ENCODE measurements around the gene MYLK3. TPM values are rescaled to one million over a fixed set of nuclear protein-coding genes. Genes with fewer than 3 reads are reported as not detected.

Gene MYLK3
- total RNA-seq, 4 donors from 2014 or later, result not detected

DNA sequence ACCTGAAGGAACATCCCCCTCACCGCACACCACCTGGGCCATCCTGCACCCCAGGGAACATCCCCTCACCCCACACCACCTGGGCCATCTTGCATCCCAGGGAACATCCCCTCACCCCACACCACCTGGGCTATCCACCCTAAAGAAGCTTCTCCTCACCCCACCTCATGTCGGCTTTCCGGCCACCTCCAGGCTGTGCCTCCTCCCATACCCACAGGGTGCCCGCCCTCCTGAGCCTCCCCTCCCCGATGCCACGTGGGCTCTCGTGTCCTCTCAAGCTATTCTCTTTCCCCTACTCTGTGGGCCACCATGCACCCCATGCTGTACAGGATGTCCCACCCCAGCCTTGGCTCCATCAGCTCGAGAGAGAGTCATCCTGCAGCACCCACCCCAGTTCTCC, 18.0 kb downstream of the MYLK3 start:
- no peaks in the 10 kb centered on the region for H3K9me3 ChIP-seq
- H3K4me3 ChIP-seq, result no peak overlapping the region
- no peak overlapping the region for H3K27ac ChIP-seq
- in situ Hi-C loops (cut with MboI; ENCODE audit: low pct_ligation_motif_present in 1 of 4, low pct_unique_long_range_greater_than_20kb in 1 of 4, low sequenced_read_pairs in 3 of 4) (no loop called here), intact Hi-C loops (cut with DNase I; ENCODE audit: low total_unique reads) (no loop called here)
- TF ChIP-seq POLR2A (IDR thresholded peaks at IDR 0.05), result no peak
- no peak for TF ChIP-seq POLR2AphosphoS5 (IDR thresholded peaks at IDR 0.05)
- no peak for TF ChIP-seq EP300 (IDR thresholded peaks at IDR 0.05; ENCODE audit: low read depth)
- TF ChIP-seq, protein P1, sequence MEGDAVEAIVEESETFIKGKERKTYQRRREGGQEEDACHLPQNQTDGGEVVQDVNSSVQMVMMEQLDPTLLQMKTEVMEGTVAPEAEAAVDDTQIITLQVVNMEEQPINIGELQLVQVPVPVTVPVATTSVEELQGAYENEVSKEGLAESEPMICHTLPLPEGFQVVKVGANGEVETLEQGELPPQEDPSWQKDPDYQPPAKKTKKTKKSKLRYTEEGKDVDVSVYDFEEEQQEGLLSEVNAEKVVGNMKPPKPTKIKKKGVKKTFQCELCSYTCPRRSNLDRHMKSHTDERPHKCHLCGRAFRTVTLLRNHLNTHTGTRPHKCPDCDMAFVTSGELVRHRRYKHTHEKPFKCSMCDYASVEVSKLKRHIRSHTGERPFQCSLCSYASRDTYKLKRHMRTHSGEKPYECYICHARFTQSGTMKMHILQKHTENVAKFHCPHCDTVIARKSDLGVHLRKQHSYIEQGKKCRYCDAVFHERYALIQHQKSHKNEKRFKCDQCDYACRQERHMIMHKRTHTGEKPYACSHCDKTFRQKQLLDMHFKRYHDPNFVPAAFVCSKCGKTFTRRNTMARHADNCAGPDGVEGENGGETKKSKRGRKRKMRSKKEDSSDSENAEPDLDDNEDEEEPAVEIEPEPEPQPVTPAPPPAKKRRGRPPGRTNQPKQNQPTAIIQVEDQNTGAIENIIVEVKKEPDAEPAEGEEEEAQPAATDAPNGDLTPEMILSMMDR (IDR thresholded peaks at IDR 0.05), result no peak
- no peaks in the 10 kb centered on the region for H3K36me3 ChIP-seq
- WGBS, 2 donors (ENCODE audit: low coverage in 1 of 2), result 94 to 96% methylated on average over 6 to 8 of the region's 8 CpGs
- H3K4me1 ChIP-seq, result no peaks in the 10 kb centered on the region
- no peaks in the 10 kb centered on the region for H3K27me3 ChIP-seq
- DNase-seq, result no peak

DNA sequence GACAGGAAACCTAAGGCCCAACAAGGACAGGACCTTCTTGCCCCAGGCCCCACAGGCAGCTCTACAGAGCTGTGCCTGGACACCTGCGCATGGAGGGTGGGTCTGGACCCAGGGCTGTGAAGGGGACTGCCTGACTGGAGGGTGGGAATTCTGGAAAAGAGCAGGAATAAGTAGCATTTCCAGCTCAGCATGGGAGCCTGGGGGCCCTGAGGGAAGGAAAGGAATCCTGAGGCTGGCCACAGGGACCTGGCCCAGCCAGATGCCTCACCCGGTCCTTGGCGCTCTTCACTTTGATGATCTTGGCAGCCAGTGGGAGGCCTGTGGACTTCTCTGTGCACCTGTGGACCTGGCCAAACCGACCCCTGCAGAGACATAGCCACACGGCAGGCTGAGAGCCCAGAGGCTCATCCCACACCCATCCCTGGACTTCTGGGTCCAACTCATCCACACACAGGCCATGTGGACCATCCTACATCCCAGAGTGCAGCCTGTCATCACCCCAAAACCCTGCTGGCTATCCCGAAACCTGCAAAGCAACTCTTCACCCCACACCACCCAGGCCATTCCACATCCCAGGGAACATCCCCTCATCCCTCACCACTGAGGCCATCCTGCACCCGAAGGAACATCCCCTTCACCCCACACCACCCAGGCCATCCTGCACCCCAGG, 18.7 kb downstream of the MYLK3 start:
- Histone ChIP-seq H3K27ac (no peak overlapping the region), H3K36me3 (no peaks in the 10 kb centered on the region), H3K4me3 (no peak overlapping the region), H3K27me3 (no peaks in the 10 kb centered on the region), H3K9me3 (no peaks in the 10 kb centered on the region), H3K4me1 (no peaks in the 10 kb centered on the region)
- intact Hi-C loops (cut with DNase I; ENCODE audit: low total_unique reads), result no loop called here
- in situ Hi-C loops (cut with MboI; ENCODE audit: low pct_ligation_motif_present in 1 of 4, low pct_unique_long_range_greater_than_20kb in 1 of 4, low sequenced_read_pairs in 3 of 4), result no loop called here
- TF ChIP-seq POLR2AphosphoS5 (IDR thresholded peaks at IDR 0.05) (no peak), EP300 (IDR thresholded peaks at IDR 0.05; ENCODE audit: low read depth) (no peak), POLR2A (IDR thresholded peaks at IDR 0.05) (no peak)
- TF ChIP-seq, protein P1 (IDR thresholded peaks at IDR 0.05), result no peak
- 93% methylated on average over 7 of the region's 7 CpGs; no CpG with 5 or more reads in 1 of the 2 donors for WGBS, 2 donors (ENCODE audit: low coverage in 1 of 2)
- no peak for DNase-seq

DNA sequence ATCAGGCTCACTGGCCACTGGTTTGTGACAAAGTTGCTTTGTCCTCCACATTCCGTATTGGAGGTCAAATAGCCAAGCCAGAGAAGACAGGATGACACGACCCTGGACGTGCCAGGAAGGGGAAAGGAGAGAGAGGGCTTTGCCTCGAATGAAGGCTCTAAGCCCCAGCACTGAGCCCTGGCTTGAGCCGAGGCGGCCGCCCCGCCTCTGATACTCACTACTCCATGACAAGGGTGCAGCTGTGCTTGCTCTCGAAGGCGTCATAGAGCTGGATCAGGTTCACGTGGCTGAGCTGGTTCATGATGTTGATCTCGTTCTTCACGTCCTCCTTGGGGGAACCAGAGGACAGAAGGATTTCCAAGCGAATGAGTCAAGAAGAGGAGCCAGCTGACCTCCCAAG, 19.3 kb downstream of the MYLK3 start:
- TF ChIP-seq EP300 (IDR thresholded peaks at IDR 0.05; ENCODE audit: low read depth), result no peak
- no peak for TF ChIP-seq POLR2AphosphoS5 (IDR thresholded peaks at IDR 0.05)
- TF ChIP-seq POLR2A (IDR thresholded peaks at IDR 0.05), result no peak
- TF ChIP-seq, protein P1 (IDR thresholded peaks at IDR 0.05), result no peak
- no peaks in the 10 kb centered on the region for H3K27me3 ChIP-seq
- 82 to 88% methylated on average over 10 to 11 of the region's 14 CpGs for WGBS, 2 donors (ENCODE audit: low coverage in 1 of 2)
- H3K27ac ChIP-seq, result no peak overlapping the region
- no peaks in the 10 kb centered on the region for H3K4me1 ChIP-seq
- H3K36me3 ChIP-seq, result no peaks in the 10 kb centered on the region
- no peak overlapping the region for H3K4me3 ChIP-seq
- DNase-seq, result no peak
- in situ Hi-C loops (cut with MboI; ENCODE audit: low pct_ligation_motif_present in 1 of 4, low pct_unique_long_range_greater_than_20kb in 1 of 4, low sequenced_read_pairs in 3 of 4) (no loop called here), intact Hi-C loops (cut with DNase I; ENCODE audit: low total_unique reads) (no loop called here)
- H3K9me3 ChIP-seq, result no peaks in the 10 kb centered on the region

DNA sequence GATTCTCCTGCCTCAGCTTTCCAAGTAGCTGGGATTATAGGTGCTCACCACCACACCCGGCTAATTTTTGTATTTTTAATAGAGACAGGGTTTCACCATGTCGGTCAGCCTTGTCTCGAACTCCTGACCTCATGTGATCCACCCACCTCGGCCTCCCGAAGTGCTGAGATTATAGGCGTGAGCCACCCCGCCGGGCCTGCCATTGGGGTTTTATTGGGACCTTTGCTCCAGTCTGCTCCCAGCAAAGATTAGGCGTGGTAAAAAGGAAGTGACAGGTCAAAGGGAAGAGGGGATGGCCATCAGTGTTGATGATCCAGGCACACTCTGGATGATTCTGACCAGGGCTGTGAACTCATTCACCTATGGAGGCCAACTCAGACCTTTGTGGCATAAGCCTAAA, 20.5 kb downstream of the MYLK3 start:
- Histone ChIP-seq H3K4me1 (no peaks in the 10 kb centered on the region), H3K27me3 (no peaks in the 10 kb centered on the region), H3K4me3 (no peak overlapping the region), H3K27ac (no peak overlapping the region), H3K36me3 (no peaks in the 10 kb centered on the region), H3K9me3 (no peaks in the 10 kb centered on the region)
- DNase-seq, result no peak
- TF ChIP-seq, protein P1 (IDR thresholded peaks at IDR 0.05), result no peak
- TF ChIP-seq EP300 (IDR thresholded peaks at IDR 0.05; ENCODE audit: low read depth), result no peak
- no peak for TF ChIP-seq POLR2AphosphoS5 (IDR thresholded peaks at IDR 0.05)
- no peak for TF ChIP-seq POLR2A (IDR thresholded peaks at IDR 0.05)
- WGBS, 2 donors (ENCODE audit: low coverage in 1 of 2), result 68 to 79% methylated on average over 4 to 9 of the region's 9 CpGs
- in situ Hi-C loops (cut with MboI; ENCODE audit: low pct_ligation_motif_present in 1 of 4, low pct_unique_long_range_greater_than_20kb in 1 of 4, low sequenced_read_pairs in 3 of 4), result no loop called here
- intact Hi-C loops (cut with DNase I; ENCODE audit: low total_unique reads), result no loop called here
